ENCODE measurements around the gene RABGGTA.

RABGGTA gene

GRCh38 chr14:24278424-24278823 lies 7.0 kb upstream of the RABGGTA start:
- no peak for DNase-seq

- DNase-seq: no peak
Observed at GRCh38 chr14:24277606-24278321, 6.4 kb upstream of the RABGGTA start.

- DNase-seq: no peak
Observed at GRCh38 chr14:24277071-24277470, 5.7 kb upstream of the RABGGTA start.

- DNase-seq: peak; percentile 22
Observed at GRCh38 chr14:24274101-24274543, 2.7 kb upstream of the RABGGTA start.

GRCh38 chr14:24273422-24273998 lies 2.1 kb upstream of the RABGGTA start:
- DNase-seq: no peak

- no peak for DNase-seq
Observed at GRCh38 chr14:24272467-24272866, 1.1 kb upstream of the RABGGTA start.

- DNase-seq: no peak
Observed at GRCh38 chr14:24271834-24272263, 452 bp upstream of the RABGGTA start.

GRCh38 chr14:24270537-24271133 lies 762 bp downstream of the RABGGTA start:
- DNase-seq: no peak

- DNase-seq: no peak
Observed at GRCh38 chr14:24269910-24270536, 1.4 kb downstream of the RABGGTA start.

- no peak for DNase-seq
Observed at GRCh38 chr14:24269368-24269767, 2.0 kb downstream of the RABGGTA start.

GRCh38 chr14:24268225-24268624 lies 3.2 kb downstream of the RABGGTA start:
- DNase-seq: no peak

GRCh38 chr14:24267516-24267915 lies 3.9 kb downstream of the RABGGTA start:
- DNase-seq: no peak

- DNase-seq: no peak
Observed at GRCh38 chr14:24266344-24267244, 4.8 kb downstream of the RABGGTA start.

GRCh38 chr14:24264298-24264697 lies 7.1 kb downstream of the RABGGTA start:
- DNase-seq: no peak

- DNase-seq: no peak
Observed at GRCh38 chr14:24263848-24264247, 7.5 kb downstream of the RABGGTA start.

GRCh38 chr14:24262821-24263733 lies 8.3 kb downstream of the RABGGTA start, which contains the start of gene TGM1:
Gene TGM1, minus strand, starts transcription at chr14:24263177. Its CDS starts 825 bp downstream, at chr14:24262352.
- DNase-seq: no peak

- no peak for DNase-seq
Observed at GRCh38 chr14:24261969-24262327, 9.4 kb downstream of the RABGGTA start.

GRCh38 chr14:24261256-24261968 lies 10.0 kb downstream of the RABGGTA start:
- no peak for DNase-seq

- DNase-seq: no peak
Observed at GRCh38 chr14:24260780-24261157, 10.6 kb downstream of the RABGGTA start.

GRCh38 chr14:24260026-24260779 lies 11.2 kb downstream of the RABGGTA start:
- no peak for DNase-seq

Measured in activated T-cell treated with anti-CD3 and anti-CD28 coated beads, Interleukin-2, amount 50 U/mL, for 1 hour (primary cell).